ENCODE results near the gene ZBTB20.

Gene ZBTB20

DNA sequence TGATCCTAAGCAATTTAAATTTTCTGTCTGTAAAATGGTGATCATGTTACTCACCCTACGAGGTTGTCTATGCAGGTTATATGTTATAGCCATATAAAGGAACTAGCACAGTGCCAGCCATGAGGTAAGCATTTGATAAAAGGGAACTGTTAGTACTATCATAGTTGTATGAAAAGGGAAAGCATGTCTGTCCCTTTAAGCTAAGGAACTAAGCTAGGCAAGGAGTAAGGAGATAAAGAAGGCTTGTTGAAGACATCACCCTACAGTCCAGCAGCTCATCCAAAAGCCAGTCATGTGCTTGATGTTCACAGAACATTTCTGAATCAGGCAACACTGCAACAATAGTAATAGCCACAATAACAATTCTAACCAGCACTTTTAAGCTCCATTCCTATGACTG, 243.9 kb downstream of the ZBTB20 start:
- no peak for DNase-seq
- Histone ChIP-seq H3K9ac (ENCODE audit: low read length) (no peak overlapping the region), H2AK5ac (ENCODE audit: low read length, severe bottlenecking) (no peak overlapping the region), H3K18ac (ENCODE audit: low read depth in 1 of 2, low read length in 2 of 2) (no peak overlapping the region), H3K79me1 (replicated peaks; ENCODE audit: low read length, poor library complexity, severe bottlenecking) (no peaks in the 10 kb centered on the region), H3K4me2 (ENCODE audit: low read length, poor library complexity, severe bottlenecking) (no peak overlapping the region), H3K23ac (ENCODE audit: low read length in 2 of 2) (no peak overlapping the region), H2BK120ac (ENCODE audit: low read depth, low read length) (no peak overlapping the region), H2BK15ac (ENCODE audit: low read depth, poor library complexity, severe bottlenecking) (no peak overlapping the region), H3K36me3 (ENCODE audit: control insufficient read depth in 1 of 2, insufficient read depth in 2 of 2, low read depth in 1 of 2, low read length in 2 of 2) (no peaks in the 10 kb centered on the region), H3K4ac (ENCODE audit: low read depth in 1 of 2, low read length in 2 of 2) (no peak overlapping the region), H4K8ac (ENCODE audit: low read length) (no peak overlapping the region), H3K27ac (ENCODE audit: low read length, poor library complexity, severe bottlenecking) (peak overlapping the region; percentile 84), H2BK5ac (ENCODE audit: low read depth, low read length, poor library complexity, severe bottlenecking) (no peak overlapping the region), H3K4me1 (ENCODE audit: control insufficient read depth, insufficient read depth, low read depth, low read length) (no peaks in the 10 kb centered on the region), H3K9me3 (ENCODE audit: control insufficient read depth, low read length) (no peaks in the 10 kb centered on the region), H3K4me3 (ENCODE audit: insufficient read depth in 1 of 2, low read depth in 1 of 2, low read length in 2 of 2) (no peak overlapping the region), H4K91ac (ENCODE audit: low read length) (no peak overlapping the region), H3K27me3 (ENCODE audit: control insufficient read depth in 1 of 2, insufficient read depth in 1 of 2, low read length in 2 of 2) (no peaks in the 10 kb centered on the region), H2AFZ (ENCODE audit: low read depth, low read length) (no peak overlapping the region), H3K14ac (ENCODE audit: low read length in 2 of 2) (no peak overlapping the region), H2BK12ac (ENCODE audit: low read length in 2 of 2) (no peak overlapping the region)
- 80% methylated on average over 1 of the region's 1 CpG for WGBS

DNA sequence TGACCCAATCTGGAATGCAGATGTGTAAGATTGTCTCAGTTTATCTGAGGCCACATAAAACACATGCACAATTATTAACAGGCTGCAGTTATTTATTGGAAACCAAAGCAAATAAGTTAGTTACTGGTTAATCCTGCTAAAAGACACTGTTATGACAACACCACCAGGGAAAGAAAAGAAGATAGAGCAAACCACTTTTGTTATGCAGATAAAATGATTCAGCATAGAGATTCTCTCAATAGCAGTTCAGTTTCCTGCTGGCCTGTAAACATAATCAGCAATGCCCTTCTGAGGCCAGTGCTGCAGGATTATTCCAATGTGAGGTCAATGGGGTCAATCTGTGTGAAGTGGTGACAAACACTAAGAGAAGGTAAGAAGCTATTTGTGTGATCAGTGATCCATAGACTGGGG, 244.4 kb downstream of the ZBTB20 start:
- no peaks in the 10 kb centered on the region for H3K9me3 ChIP-seq (ENCODE audit: control insufficient read depth, low read length)
- no peak overlapping the region for H2BK12ac ChIP-seq (ENCODE audit: low read length in 2 of 2)
- H2BK15ac ChIP-seq (ENCODE audit: low read depth, poor library complexity, severe bottlenecking) = no peak overlapping the region
- H3K79me1 ChIP-seq (replicated peaks; ENCODE audit: low read length, poor library complexity, severe bottlenecking) = no peaks in the 10 kb centered on the region
- H3K4me1 ChIP-seq (ENCODE audit: control insufficient read depth, insufficient read depth, low read depth, low read length) = no peaks in the 10 kb centered on the region
- H2BK5ac ChIP-seq (ENCODE audit: low read depth, low read length, poor library complexity, severe bottlenecking) = no peak overlapping the region
- H2AFZ ChIP-seq (ENCODE audit: low read depth, low read length) = no peak overlapping the region
- no peak overlapping the region for H3K14ac ChIP-seq (ENCODE audit: low read length in 2 of 2)
- no peak overlapping the region for H3K23ac ChIP-seq (ENCODE audit: low read length in 2 of 2)
- H3K4ac ChIP-seq (ENCODE audit: low read depth in 1 of 2, low read length in 2 of 2) = no peak overlapping the region
- H2BK120ac ChIP-seq (ENCODE audit: low read depth, low read length) = no peak overlapping the region
- H3K27me3 ChIP-seq (ENCODE audit: control insufficient read depth in 1 of 2, insufficient read depth in 1 of 2, low read length in 2 of 2) = no peaks in the 10 kb centered on the region
- H3K27ac ChIP-seq (ENCODE audit: low read length, poor library complexity, severe bottlenecking) = peak overlapping the region; percentile 84
- no peak overlapping the region for H4K8ac ChIP-seq (ENCODE audit: low read length)
- H3K9ac ChIP-seq (ENCODE audit: low read length) = no peak overlapping the region
- DNase-seq = peak; percentile 21
- H4K91ac ChIP-seq (ENCODE audit: low read length) = no peak overlapping the region
- H3K18ac ChIP-seq (ENCODE audit: low read depth in 1 of 2, low read length in 2 of 2) = no peak overlapping the region
- H2AK5ac ChIP-seq (ENCODE audit: low read length, severe bottlenecking) = no peak overlapping the region
- H3K36me3 ChIP-seq (ENCODE audit: control insufficient read depth in 1 of 2, insufficient read depth in 2 of 2, low read depth in 1 of 2, low read length in 2 of 2) = no peaks in the 10 kb centered on the region
- H3K4me3 ChIP-seq (ENCODE audit: insufficient read depth in 1 of 2, low read depth in 1 of 2, low read length in 2 of 2) = no peak overlapping the region
- H3K4me2 ChIP-seq (ENCODE audit: low read length, poor library complexity, severe bottlenecking) = peak overlapping the region; percentile 39

- no peak overlapping the region for H3K4me2 ChIP-seq (ENCODE audit: low read length, poor library complexity, severe bottlenecking)
- no peak overlapping the region for H2BK12ac ChIP-seq (ENCODE audit: low read length in 2 of 2)
- no peak overlapping the region for H2AK5ac ChIP-seq (ENCODE audit: low read length, severe bottlenecking)
- no peaks in the 10 kb centered on the region for H3K36me3 ChIP-seq (ENCODE audit: control insufficient read depth in 1 of 2, insufficient read depth in 2 of 2, low read depth in 1 of 2, low read length in 2 of 2)
- no peak overlapping the region for H3K4ac ChIP-seq (ENCODE audit: low read depth in 1 of 2, low read length in 2 of 2)
- H3K27me3 ChIP-seq (ENCODE audit: control insufficient read depth in 1 of 2, insufficient read depth in 1 of 2, low read length in 2 of 2) = no peaks in the 10 kb centered on the region
- H3K4me1 ChIP-seq (ENCODE audit: control insufficient read depth, insufficient read depth, low read depth, low read length) = no peaks in the 10 kb centered on the region
- DNase-seq = no peak
- H4K8ac ChIP-seq (ENCODE audit: low read length) = no peak overlapping the region
- H3K9ac ChIP-seq (ENCODE audit: low read length) = peak overlapping the region; percentile 84
- H3K23ac ChIP-seq (ENCODE audit: low read length in 2 of 2) = no peak overlapping the region
- H3K9me3 ChIP-seq (ENCODE audit: control insufficient read depth, low read length) = no peaks in the 10 kb centered on the region
- H4K91ac ChIP-seq (ENCODE audit: low read length) = no peak overlapping the region
- H3K14ac ChIP-seq (ENCODE audit: low read length in 2 of 2) = no peak overlapping the region
- H2BK120ac ChIP-seq (ENCODE audit: low read depth, low read length) = no peak overlapping the region
- H3K4me3 ChIP-seq (ENCODE audit: insufficient read depth in 1 of 2, low read depth in 1 of 2, low read length in 2 of 2) = peak overlapping the region in 1 of 2 experiments; percentile 81
- H3K79me1 ChIP-seq (replicated peaks; ENCODE audit: low read length, poor library complexity, severe bottlenecking) = no peaks in the 10 kb centered on the region
- no peak overlapping the region for H3K27ac ChIP-seq (ENCODE audit: low read length, poor library complexity, severe bottlenecking)
- H2AFZ ChIP-seq (ENCODE audit: low read depth, low read length) = no peak overlapping the region
- H3K18ac ChIP-seq (ENCODE audit: low read depth in 1 of 2, low read length in 2 of 2) = no peak overlapping the region
- WGBS = 98% methylated on average over 4 of the region's 8 CpGs
- no peak overlapping the region for H2BK5ac ChIP-seq (ENCODE audit: low read depth, low read length, poor library complexity, severe bottlenecking)
- H2BK15ac ChIP-seq (ENCODE audit: low read depth, poor library complexity, severe bottlenecking) = no peak overlapping the region
These were observed 246.2 kb downstream of the ZBTB20 start for GRCh38 chr3:114900908-114901307.

GRCh38 chr3:114899186-114899931, 247.7 kb downstream of the ZBTB20 start:
- Histone ChIP-seq H3K18ac (ENCODE audit: low read depth in 1 of 2, low read length in 2 of 2) (no peak overlapping the region), H3K4ac (ENCODE audit: low read depth in 1 of 2, low read length in 2 of 2) (no peak overlapping the region), H2BK15ac (ENCODE audit: low read depth, poor library complexity, severe bottlenecking) (no peak overlapping the region), H3K4me1 (ENCODE audit: control insufficient read depth, insufficient read depth, low read depth, low read length) (no peaks in the 10 kb centered on the region), H3K36me3 (ENCODE audit: control insufficient read depth in 1 of 2, insufficient read depth in 2 of 2, low read depth in 1 of 2, low read length in 2 of 2) (no peaks in the 10 kb centered on the region), H2BK12ac (ENCODE audit: low read length in 2 of 2) (no peak overlapping the region), H3K4me3 (ENCODE audit: insufficient read depth in 1 of 2, low read depth in 1 of 2, low read length in 2 of 2) (no peak overlapping the region), H2AFZ (ENCODE audit: low read depth, low read length) (no peak overlapping the region), H3K27ac (ENCODE audit: low read length, poor library complexity, severe bottlenecking) (no peak overlapping the region), H2AK5ac (ENCODE audit: low read length, severe bottlenecking) (no peak overlapping the region), H2BK120ac (ENCODE audit: low read depth, low read length) (no peak overlapping the region), H2BK5ac (ENCODE audit: low read depth, low read length, poor library complexity, severe bottlenecking) (no peak overlapping the region), H3K4me2 (ENCODE audit: low read length, poor library complexity, severe bottlenecking) (no peak overlapping the region), H3K9me3 (ENCODE audit: control insufficient read depth, low read length) (no peaks in the 10 kb centered on the region), H3K27me3 (ENCODE audit: control insufficient read depth in 1 of 2, insufficient read depth in 1 of 2, low read length in 2 of 2) (no peaks in the 10 kb centered on the region), H4K91ac (ENCODE audit: low read length) (no peak overlapping the region), H4K8ac (ENCODE audit: low read length) (no peak overlapping the region), H3K79me1 (replicated peaks; ENCODE audit: low read length, poor library complexity, severe bottlenecking) (no peaks in the 10 kb centered on the region), H3K23ac (ENCODE audit: low read length in 2 of 2) (no peak overlapping the region), H3K14ac (ENCODE audit: low read length in 2 of 2) (no peak overlapping the region), H3K9ac (ENCODE audit: low read length) (no peak overlapping the region)
- WGBS = 82% methylated on average over 3 of the region's 4 CpGs
- no peak for DNase-seq
